ENCODE results near the gene FBN2.

- TF ChIP-seq POLR2A (IDR thresholded peaks at IDR 0.05) (no peak), CTCF (IDR thresholded peaks at IDR 0.05) (no peak)
Measured at GRCh38 chr5:128213833-128214232, 324.2 kb downstream of the FBN2 start.

Measured in heart left ventricle (tissue), 13 donors.